ENCODE results near the gene SNX8. TPM values are rescaled to one million over a fixed set of nuclear protein-coding genes. Genes with fewer than 3 reads are reported as not detected.

SNX8 gene
- total RNA-seq, 2 experiments from 2014 or later = 12.1 to 42.0 TPM

GRCh38 chr7:2215851-2216250 is 98.4 kb downstream of the SNX8 start:
- Histone ChIP-seq H3K9me3 (ENCODE audit: low read length) (no peaks in the 10 kb centered on the region), H3K79me2 (ENCODE audit: insufficient read depth, low read depth, low read length) (no peaks in the 10 kb centered on the region), H4K20me1 (ENCODE audit: insufficient read depth, low read length) (no peaks in the 10 kb centered on the region), H3K4me3 (ENCODE audit: low read depth, low read length, poor library complexity, severe bottlenecking) (no peak overlapping the region), H3K4me2 (ENCODE audit: low read length) (no peak overlapping the region), H3K9me2 (ENCODE audit: insufficient read depth, low read length) (no peaks in the 10 kb centered on the region), H2AFZ (ENCODE audit: low read length) (no peak overlapping the region), H3K27ac (ENCODE audit: low read depth, low read length, poor library complexity, severe bottlenecking) (no peak overlapping the region), H3K36me3 (ENCODE audit: insufficient read depth, low read length) (peaks cover 93% of the 10 kb centered on the region), H3K4me1 (ENCODE audit: insufficient read depth, low read length, poor library complexity, severe bottlenecking) (no peaks in the 10 kb centered on the region)
- POLR2A ChIA-PET = no interaction called here
- intact Hi-C loops (cut with micrococcal nuclease; ENCODE audit: unreplicated experiment) = no loop called here
- TF ChIP-seq, protein P1, sequence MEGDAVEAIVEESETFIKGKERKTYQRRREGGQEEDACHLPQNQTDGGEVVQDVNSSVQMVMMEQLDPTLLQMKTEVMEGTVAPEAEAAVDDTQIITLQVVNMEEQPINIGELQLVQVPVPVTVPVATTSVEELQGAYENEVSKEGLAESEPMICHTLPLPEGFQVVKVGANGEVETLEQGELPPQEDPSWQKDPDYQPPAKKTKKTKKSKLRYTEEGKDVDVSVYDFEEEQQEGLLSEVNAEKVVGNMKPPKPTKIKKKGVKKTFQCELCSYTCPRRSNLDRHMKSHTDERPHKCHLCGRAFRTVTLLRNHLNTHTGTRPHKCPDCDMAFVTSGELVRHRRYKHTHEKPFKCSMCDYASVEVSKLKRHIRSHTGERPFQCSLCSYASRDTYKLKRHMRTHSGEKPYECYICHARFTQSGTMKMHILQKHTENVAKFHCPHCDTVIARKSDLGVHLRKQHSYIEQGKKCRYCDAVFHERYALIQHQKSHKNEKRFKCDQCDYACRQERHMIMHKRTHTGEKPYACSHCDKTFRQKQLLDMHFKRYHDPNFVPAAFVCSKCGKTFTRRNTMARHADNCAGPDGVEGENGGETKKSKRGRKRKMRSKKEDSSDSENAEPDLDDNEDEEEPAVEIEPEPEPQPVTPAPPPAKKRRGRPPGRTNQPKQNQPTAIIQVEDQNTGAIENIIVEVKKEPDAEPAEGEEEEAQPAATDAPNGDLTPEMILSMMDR (conservative IDR thresholded peaks at IDR 0.05; ENCODE audit: low read length) = no peak
- TF ChIP-seq EZH2phosphoT487 (IDR thresholded peaks at IDR 0.05; ENCODE audit: borderline replicate concordance, low read depth, low read length) = no peak
- no peak for DNase-seq (ENCODE audit: low spot score)
- no TSS peak for BruUV-seq (replicated peaks)
- CTCF ChIA-PET (ENCODE audit: unreplicated experiment) = no interaction called here

DNA sequence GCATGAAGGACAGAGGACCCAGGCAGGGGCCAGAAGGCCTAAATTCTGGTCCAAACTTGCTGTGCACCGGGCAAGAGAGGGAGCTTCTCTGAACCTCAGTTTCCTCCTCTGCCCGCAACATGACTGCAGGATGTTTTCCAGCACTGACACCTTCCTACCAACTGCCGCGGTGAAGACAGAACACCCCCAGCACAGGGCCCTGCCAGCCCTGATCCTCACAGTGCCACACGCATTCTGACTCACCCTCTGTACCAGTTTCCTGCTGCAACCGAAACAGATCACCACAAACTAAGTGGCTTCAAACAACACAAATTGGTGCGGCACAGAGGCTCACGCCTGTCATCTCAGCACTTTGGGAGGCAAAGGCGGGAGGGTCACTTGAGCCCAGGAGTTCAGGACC is 99.6 kb downstream of the SNX8 start:
- CTCF ChIA-PET (ENCODE audit: unreplicated experiment) = no interaction called here
- H3K4me1 ChIP-seq (ENCODE audit: insufficient read depth, low read length, poor library complexity, severe bottlenecking) = no peaks in the 10 kb centered on the region
- H3K9me3 ChIP-seq (ENCODE audit: low read length) = no peaks in the 10 kb centered on the region
- POLR2A ChIA-PET = no interaction called here
- no peaks in the 10 kb centered on the region for H3K79me2 ChIP-seq (ENCODE audit: insufficient read depth, low read depth, low read length)
- DNase-seq (ENCODE audit: low spot score) = no peak
- no peak overlapping the region for H3K4me2 ChIP-seq (ENCODE audit: low read length)
- peaks cover 86% of the 10 kb centered on the region for H3K36me3 ChIP-seq (ENCODE audit: insufficient read depth, low read length)
- no TSS peak for BruUV-seq (replicated peaks)
- no peaks in the 10 kb centered on the region for H3K9me2 ChIP-seq (ENCODE audit: insufficient read depth, low read length)
- intact Hi-C loops (cut with micrococcal nuclease; ENCODE audit: unreplicated experiment) = no loop called here
- H4K20me1 ChIP-seq (ENCODE audit: insufficient read depth, low read length) = no peaks in the 10 kb centered on the region
- no peak overlapping the region for H3K27ac ChIP-seq (ENCODE audit: low read depth, low read length, poor library complexity, severe bottlenecking)
- TF ChIP-seq EZH2phosphoT487 (IDR thresholded peaks at IDR 0.05; ENCODE audit: borderline replicate concordance, low read depth, low read length) = no peak
- TF ChIP-seq, protein P1 (conservative IDR thresholded peaks at IDR 0.05; ENCODE audit: low read length) = no peak
- H3K4me3 ChIP-seq (ENCODE audit: low read depth, low read length, poor library complexity, severe bottlenecking) = no peak overlapping the region
- no peak overlapping the region for H2AFZ ChIP-seq (ENCODE audit: low read length)

DNA sequence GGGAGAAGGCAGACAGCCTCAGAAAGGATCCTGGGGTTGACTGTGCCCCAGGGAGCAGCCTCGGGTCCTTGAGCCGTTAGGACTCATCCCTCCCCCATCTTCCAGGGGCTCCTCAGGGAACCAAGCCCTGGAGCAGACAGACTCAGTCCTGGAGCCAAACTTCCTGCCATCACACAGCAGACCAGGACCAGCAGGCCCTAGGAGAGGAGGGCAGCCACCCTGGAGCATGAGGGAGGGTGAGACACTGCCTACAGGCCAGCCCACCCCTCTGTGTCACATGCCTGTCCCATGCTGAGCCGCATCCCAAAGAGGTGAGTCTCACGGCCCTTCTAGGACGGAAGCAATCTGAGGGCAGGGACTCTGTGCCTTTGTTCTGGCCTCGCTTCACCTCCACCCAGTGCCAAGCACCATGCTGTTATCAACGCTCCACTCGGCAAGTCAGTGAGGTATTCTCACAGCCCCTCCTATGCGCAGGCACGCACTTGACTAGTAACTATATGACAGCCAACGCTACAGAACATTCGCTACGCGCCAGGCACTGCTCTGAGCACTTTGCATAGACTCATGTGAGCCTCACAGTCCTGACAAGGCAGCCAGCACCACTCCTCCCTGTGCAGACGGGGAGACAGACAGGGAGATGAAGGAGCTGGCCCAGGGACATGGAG is 100.6 kb downstream of the SNX8 start:
- no peak overlapping the region for H3K27ac ChIP-seq (ENCODE audit: low read depth, low read length, poor library complexity, severe bottlenecking)
- no peak overlapping the region for H3K4me3 ChIP-seq (ENCODE audit: low read depth, low read length, poor library complexity, severe bottlenecking)
- H4K20me1 ChIP-seq (ENCODE audit: insufficient read depth, low read length) = no peaks in the 10 kb centered on the region
- no peak for DNase-seq (ENCODE audit: low spot score)
- no peaks in the 10 kb centered on the region for H3K9me3 ChIP-seq (ENCODE audit: low read length)
- CTCF ChIA-PET (ENCODE audit: unreplicated experiment) = no interaction called here
- no peak overlapping the region for H2AFZ ChIP-seq (ENCODE audit: low read length)
- H3K9me2 ChIP-seq (ENCODE audit: insufficient read depth, low read length) = no peaks in the 10 kb centered on the region
- H3K4me2 ChIP-seq (ENCODE audit: low read length) = no peak overlapping the region
- no peak for TF ChIP-seq EZH2phosphoT487 (IDR thresholded peaks at IDR 0.05; ENCODE audit: borderline replicate concordance, low read depth, low read length)
- TF ChIP-seq, protein P1 (conservative IDR thresholded peaks at IDR 0.05; ENCODE audit: low read length) = no peak
- no TSS peak for BruUV-seq (replicated peaks)
- H3K4me1 ChIP-seq (ENCODE audit: insufficient read depth, low read length, poor library complexity, severe bottlenecking) = no peaks in the 10 kb centered on the region
- no peaks in the 10 kb centered on the region for H3K79me2 ChIP-seq (ENCODE audit: insufficient read depth, low read depth, low read length)
- POLR2A ChIA-PET = no interaction called here
- intact Hi-C loops (cut with micrococcal nuclease; ENCODE audit: unreplicated experiment) = no loop called here
- H3K36me3 ChIP-seq (ENCODE audit: insufficient read depth, low read length) = peaks cover 89% of the 10 kb centered on the region

Data from OCI-LY7 (cell line).